ENCODE measurements around the gene STK39.

The STK39 gene

GRCh38 chr2:168189835-168190569 is 57.4 kb downstream of the STK39 start:
- Histone ChIP-seq H3K27me3 (ENCODE audit: control insufficient read depth, low read length) (no peaks in the 10 kb centered on the region), H3K36me3 (ENCODE audit: control insufficient read depth, low read length) (no peaks in the 10 kb centered on the region), H3F3A (ENCODE audit: control insufficient read depth, insufficient read depth) (no peaks in the 10 kb centered on the region), H3K4me2 (ENCODE audit: low read length) (no peak overlapping the region), H3K4me3 (ENCODE audit: low read length) (no peak overlapping the region), H3K9me3 (ENCODE audit: control insufficient read depth, insufficient read depth, low read length) (no peaks in the 10 kb centered on the region), H3K9me2 (replicated peaks; ENCODE audit: control insufficient read depth, low read length) (no peaks in the 10 kb centered on the region), H3K27ac (ENCODE audit: low read depth, low read length) (no peak overlapping the region), H3K79me2 (ENCODE audit: control insufficient read depth, low read length) (peaks cover 17% of the 10 kb centered on the region), H3K4me1 (ENCODE audit: control insufficient read depth, low read length) (peaks cover 20% of the 10 kb centered on the region), H4K20me1 (ENCODE audit: control insufficient read depth, insufficient read depth, low read depth, low read length) (no peaks in the 10 kb centered on the region)
- no peak for TF ChIP-seq CTCF (IDR thresholded peaks at IDR 0.05; ENCODE audit: low read depth, low read length, poor library complexity, severe bottlenecking)
- no peak for TF ChIP-seq EZH2phosphoT487 (IDR thresholded peaks at IDR 0.05; ENCODE audit: borderline replicate concordance, low read length)

GRCh38 chr2:168188002-168188401 is 59.4 kb downstream of the STK39 start:
- Histone ChIP-seq H3K4me1 (ENCODE audit: control insufficient read depth, low read length) (peaks cover 4% of the 10 kb centered on the region), H3K79me2 (ENCODE audit: control insufficient read depth, low read length) (peaks cover 11% of the 10 kb centered on the region), H3K27ac (ENCODE audit: low read depth, low read length) (no peak overlapping the region)

GRCh38 chr2:168186452-168186851 is 60.9 kb downstream of the STK39 start:
- Histone ChIP-seq H3K4me3 (ENCODE audit: low read length) (no peak overlapping the region), H3K27ac (ENCODE audit: low read depth, low read length) (no peak overlapping the region), H3K79me2 (ENCODE audit: control insufficient read depth, low read length) (0 out of 2 replicates have a peak, but pooled peaks cover 2% of the 10 kb centered on the region)

More at GRCh38 chr2:168188002-168188401, 59.4 kb downstream of the STK39 start:
- Histone ChIP-seq H3F3A (ENCODE audit: control insufficient read depth, insufficient read depth) (no peaks in the 10 kb centered on the region), H4K20me1 (ENCODE audit: control insufficient read depth, insufficient read depth, low read depth, low read length) (no peaks in the 10 kb centered on the region), H3K27me3 (ENCODE audit: control insufficient read depth, low read length) (no peaks in the 10 kb centered on the region), H3K36me3 (ENCODE audit: control insufficient read depth, low read length) (no peaks in the 10 kb centered on the region), H3K9me3 (ENCODE audit: control insufficient read depth, insufficient read depth, low read length) (no peaks in the 10 kb centered on the region), H3K4me2 (ENCODE audit: low read length) (no peak overlapping the region), H3K9me2 (replicated peaks; ENCODE audit: control insufficient read depth, low read length) (no peaks in the 10 kb centered on the region), H3K4me3 (ENCODE audit: low read length) (no peak overlapping the region)
- TF ChIP-seq EZH2phosphoT487 (IDR thresholded peaks at IDR 0.05; ENCODE audit: borderline replicate concordance, low read length) (no peak), CTCF (IDR thresholded peaks at IDR 0.05; ENCODE audit: low read depth, low read length, poor library complexity, severe bottlenecking) (no peak)

More at GRCh38 chr2:168186452-168186851, 60.9 kb downstream of the STK39 start:
- Histone ChIP-seq H4K20me1 (ENCODE audit: control insufficient read depth, insufficient read depth, low read depth, low read length) (no peaks in the 10 kb centered on the region), H3K27me3 (ENCODE audit: control insufficient read depth, low read length) (no peaks in the 10 kb centered on the region), H3K9me2 (replicated peaks; ENCODE audit: control insufficient read depth, low read length) (no peaks in the 10 kb centered on the region), H3K9me3 (ENCODE audit: control insufficient read depth, insufficient read depth, low read length) (no peaks in the 10 kb centered on the region), H3F3A (ENCODE audit: control insufficient read depth, insufficient read depth) (no peaks in the 10 kb centered on the region), H3K36me3 (ENCODE audit: control insufficient read depth, low read length) (peaks cover 5% of the 10 kb centered on the region; the same call in 1 of the 2 replicates), H3K4me1 (ENCODE audit: control insufficient read depth, low read length) (no peaks in the 10 kb centered on the region), H3K4me2 (ENCODE audit: low read length) (no peak overlapping the region)
- no peak for TF ChIP-seq CTCF (IDR thresholded peaks at IDR 0.05; ENCODE audit: low read depth, low read length, poor library complexity, severe bottlenecking)
